HG02884 (cell line): ENCODE results near the gene SNX12.
A peak's percentile ranks its signal among the peaks of the same experiment; 100 is the strongest.
"Not testable (repeated sequence)": the region's sequence is repeated elsewhere in the genome, so short reads cannot be mapped to it uniquely, and the experiment has no call there.

Experiments used
- ATAC-seq: cut with Tn5 transposase; IDR thresholded peaks from one replicate; pipeline ENCODE4 v1.9.1; 2021; ENCODE audit warnings: mild to moderate bottlenecking, moderate library complexity; ENCODE audit not compliant: unreplicated experiment

Gene SNX12

GRCh38 chrX:71095033-71095432 is 26.9 kb upstream of the SNX12 start:
- ATAC-seq = no peak

- no peak for ATAC-seq
Observed at GRCh38 chrX:71091263-71091662, 23.1 kb upstream of the SNX12 start.

GRCh38 chrX:71085900-71086299 is 17.8 kb upstream of the SNX12 start:
- no peak for ATAC-seq

- no peak for ATAC-seq
Observed at GRCh38 chrX:71082822-71083221, 14.7 kb upstream of the SNX12 start.

- ATAC-seq = no peak
Observed at GRCh38 chrX:71082124-71082647, 14.1 kb upstream of the SNX12 start.

- no peak for ATAC-seq
Observed at GRCh38 chrX:71081330-71082123, 13.4 kb upstream of the SNX12 start.

- ATAC-seq = no peak
Observed at GRCh38 chrX:71070531-71070930, 2.4 kb upstream of the SNX12 start.

- no peak for ATAC-seq
Observed at GRCh38 chrX:71067712-71068043, 456 bp downstream of the SNX12 start.

- ATAC-seq = no peak
Observed at GRCh38 chrX:71067089-71067488, 1.0 kb downstream of the SNX12 start.

GRCh38 chrX:71060127-71060526 is 8.0 kb downstream of the SNX12 start:
- no peak for ATAC-seq

GRCh38 chrX:71057848-71058530 is 10.1 kb downstream of the SNX12 start:
- ATAC-seq = no peak

GRCh38 chrX:71056867-71057266 is 11.3 kb downstream of the SNX12 start:
- no peak for ATAC-seq

GRCh38 chrX:71053217-71053621 is 14.9 kb downstream of the SNX12 start:
- ATAC-seq = peak; percentile 90

- peak; percentile 7 for ATAC-seq
Observed at GRCh38 chrX:71052721-71053120, 15.4 kb downstream of the SNX12 start.

GRCh38 chrX:71047891-71048290 is 20.2 kb downstream of the SNX12 start:
- ATAC-seq = not testable (repeated sequence)

- no peak for ATAC-seq
Observed at GRCh38 chrX:71017396-71017939, 50.7 kb downstream of the SNX12 start.
